Memory B cell (primary cell): ENCODE measurements around the gene ASNSD1.
A peak's percentile ranks its signal among the peaks of the same experiment; 100 is the strongest.
"Not testable (repeated sequence)": the region's sequence is repeated elsewhere in the genome, so short reads cannot be mapped to it uniquely, and the experiment has no call there.

Source experiments
- ATAC-seq: fragments of 150-1000 bp; cut with Tn5 transposase; 2 replicates; pipeline ENCODE4 v1.10.0; 2021; ENCODE audit warnings: low read depth, mild to moderate bottlenecking, moderate library complexity
- DNase-seq, 2 donors: peaks; one replicate each; pipeline ENCODE4 v3.0.0; 2022; ENCODE audit warnings: low spot score in 2 of 2
- H3K27ac Mint-ChIP-seq: one replicate; pipeline ENCODE4 v1.8.0; 2022; ENCODE audit warnings: mild to moderate bottlenecking, moderate library complexity, mixed read lengths
- H3K27me3 Mint-ChIP-seq: one replicate; pipeline ENCODE4 v1.8.0; 2022; ENCODE audit warnings: mixed read lengths
- H3K36me3 Mint-ChIP-seq: one replicate; pipeline ENCODE4 v1.8.0; 2022; ENCODE audit warnings: mild to moderate bottlenecking, mixed read lengths
- H3K4me1 Mint-ChIP-seq: one replicate; pipeline ENCODE4 v1.8.0; 2022; ENCODE audit warnings: mixed read lengths
- H3K4me3 Mint-ChIP-seq: one replicate; pipeline ENCODE4 v1.8.0; 2022; ENCODE audit warnings: mild to moderate bottlenecking, moderate library complexity, mixed read lengths
- H3K9me3 Mint-ChIP-seq: one replicate; pipeline ENCODE4 v1.8.0; 2022; ENCODE audit warnings: mixed read lengths

Gene ASNSD1

GRCh38 chr2:189687796-189688195 is 26.5 kb downstream of the ASNSD1 start:
- H3K36me3 Mint-ChIP-seq, H3K9me3 Mint-ChIP-seq, ATAC-seq, H3K27me3 Mint-ChIP-seq, H3K27ac Mint-ChIP-seq, H3K4me3 Mint-ChIP-seq, DNase-seq: not testable (repeated sequence)
- H3K4me1 Mint-ChIP-seq = peaks cover 12% of the 10 kb centered on the region

- Mint-ChIP-seq H3K9me3 (no peaks in the 10 kb centered on the region), H3K4me1 (no peaks in the 10 kb centered on the region), H3K27ac (no peak overlapping the region), H3K36me3 (peaks cover 3% of the 10 kb centered on the region), H3K4me3 (no peak overlapping the region), H3K27me3 (no peaks in the 10 kb centered on the region)
- DNase-seq = no peak
- no peak for ATAC-seq
Observed at GRCh38 chr2:189696223-189696622, 35.0 kb downstream of the ASNSD1 start.

GRCh38 chr2:189698020-189698887 is 37.0 kb downstream of the ASNSD1 start:
- peak overlapping the region; percentile 4 for H3K4me3 Mint-ChIP-seq
- ATAC-seq (peak; percentile 61), DNase-seq (peak in 1 of 2 donors; percentile 16)
- H3K4me1 Mint-ChIP-seq = no peaks in the 10 kb centered on the region
- peaks cover 3% of the 10 kb centered on the region for H3K36me3 Mint-ChIP-seq
- H3K9me3 Mint-ChIP-seq = no peaks in the 10 kb centered on the region
- H3K27me3 Mint-ChIP-seq = no peaks in the 10 kb centered on the region
- no peak overlapping the region for H3K27ac Mint-ChIP-seq

GRCh38 chr2:189700681-189701080 is 39.4 kb downstream of the ASNSD1 start:
- DNase-seq (no peak), ATAC-seq (no peak)
- Mint-ChIP-seq H3K4me1 (no peaks in the 10 kb centered on the region), H3K4me3 (no peak overlapping the region), H3K27me3 (no peaks in the 10 kb centered on the region), H3K27ac (no peak overlapping the region), H3K36me3 (no peaks in the 10 kb centered on the region), H3K9me3 (no peaks in the 10 kb centered on the region)

- Mint-ChIP-seq H3K4me1 (no peaks in the 10 kb centered on the region), H3K27ac (no peak overlapping the region), H3K9me3 (no peaks in the 10 kb centered on the region), H3K36me3 (no peaks in the 10 kb centered on the region), H3K4me3 (no peak overlapping the region), H3K27me3 (no peaks in the 10 kb centered on the region)
- DNase-seq (no peak), ATAC-seq (no peak)
Observed at GRCh38 chr2:189702071-189702470, 40.8 kb downstream of the ASNSD1 start.

GRCh38 chr2:189709501-189710221 is 48.4 kb downstream of the ASNSD1 start:
- DNase-seq (no peak), ATAC-seq (no peak)
- H3K36me3 Mint-ChIP-seq = peaks cover 6% of the 10 kb centered on the region
- H3K4me1 Mint-ChIP-seq = no peaks in the 10 kb centered on the region
- H3K9me3 Mint-ChIP-seq = no peaks in the 10 kb centered on the region
- no peak overlapping the region for H3K4me3 Mint-ChIP-seq
- no peaks in the 10 kb centered on the region for H3K27me3 Mint-ChIP-seq
- no peak overlapping the region for H3K27ac Mint-ChIP-seq

- not testable (repeated sequence) for H3K27me3 Mint-ChIP-seq, H3K27ac Mint-ChIP-seq, H3K4me1 Mint-ChIP-seq, H3K9me3 Mint-ChIP-seq, ATAC-seq, H3K36me3 Mint-ChIP-seq, DNase-seq, H3K4me3 Mint-ChIP-seq
Observed at GRCh38 chr2:189717593-189717992, 56.3 kb downstream of the ASNSD1 start.

- Mint-ChIP-seq H3K4me3 (no peak overlapping the region), H3K9me3 (peaks cover 6% of the 10 kb centered on the region), H3K36me3 (peaks cover 9% of the 10 kb centered on the region), H3K27ac (no peak overlapping the region), H3K4me1 (no peaks in the 10 kb centered on the region), H3K27me3 (no peaks in the 10 kb centered on the region)
- DNase-seq (no peak), ATAC-seq (no peak)
Observed at GRCh38 chr2:189719571-189719970, 58.3 kb downstream of the ASNSD1 start.
